Peyer's patch (tissue), 4 donors: ENCODE measurements around the gene CSN3. TPM values are rescaled to one million over a fixed set of nuclear protein-coding genes. Genes with fewer than 3 reads are reported as not detected.

Experiments used
- DNase-seq, 3 donors: peaks; one replicate each; pipeline ENCODE4 v3.0.0-alpha.2; 2017 to 2019
- H3K27ac ChIP-seq, 4 donors: fragments of 200-600 bp; sonication (generic); one replicate each; pipeline ENCODE4 v1.5.1; 2016 to 2019
- H3K27me3 ChIP-seq, 2 donors: fragments of 200-600 bp; sonication (generic); one replicate each; pipeline ENCODE4 v1.5.1; 2019
- H3K36me3 ChIP-seq, 3 donors: fragments of 200-600 bp; sonication (generic); one replicate each; pipeline ENCODE4 v1.5.1; 2016 to 2019
- H3K4me1 ChIP-seq, 4 donors: fragments of 200-600 bp; sonication (generic); one replicate each; pipeline ENCODE4 v1.5.1; 2016 to 2019
- H3K4me3 ChIP-seq, 4 donors: fragments of 200-600 bp; sonication (generic); 1 replicate in 3 of 4; 2 replicates in 1 of 4; pipeline ENCODE4 v1.5.1; 2016 to 2019; ENCODE audit warnings: mild to moderate bottlenecking in 1 of 4
- H3K9me3 ChIP-seq, 4 donors: fragments of 200-600 bp; sonication (generic); one replicate each; pipeline ENCODE4 v1.5.1; 2016 to 2019; ENCODE audit warnings: mild to moderate bottlenecking in 1 of 4
- CTCF ChIP-seq, 6 experiments: fragments of 450-650 bp in 4 of 6; fragments of 200-600 bp in 2 of 6; sonication (generic) in 1 of 6; IDR thresholded peaks; one replicate each; pipeline ENCODE4 v1.5.1; 2017 to 2019; ENCODE audit warnings: antibody characterized with exemption in 6 of 6, mild to moderate bottlenecking in 3 of 6, moderate library complexity in 1 of 6
- POLR2A ChIP-seq, 2 donors: fragments of 450-650 bp; IDR thresholded peaks; one replicate each; pipeline ENCODE4 v1.5.1; 2017; ENCODE audit warnings: antibody characterized with exemption in 2 of 2, mild to moderate bottlenecking in 2 of 2, moderate library complexity in 2 of 2
- total RNA-seq, 4 donors: library from RNA; depleted of rRNA; stranded (reverse); fragments of >200 nt; gene quantifications; one replicate each; pipeline ENCODE4 v1.1.0, GENCODE V29; 2016

The CSN3 gene
- total RNA-seq, 4 donors from 2014 or later, result not detected

- Histone ChIP-seq H3K4me1 (no peaks in the 10 kb centered on the region), H3K9me3 (no peaks in the 10 kb centered on the region), H3K4me3 (no peak overlapping the region), H3K36me3 (no peaks in the 10 kb centered on the region), H3K27me3 (no peaks in the 10 kb centered on the region), H3K27ac (no peak overlapping the region)
- TF ChIP-seq POLR2A (IDR thresholded peaks at IDR 0.05) (no peak), CTCF (IDR thresholded peaks at IDR 0.05) (no peak)
- no peak for DNase-seq
Observed at GRCh38 chr4:70251250-70251944, 9.0 kb downstream of the CSN3 start.

DNA sequence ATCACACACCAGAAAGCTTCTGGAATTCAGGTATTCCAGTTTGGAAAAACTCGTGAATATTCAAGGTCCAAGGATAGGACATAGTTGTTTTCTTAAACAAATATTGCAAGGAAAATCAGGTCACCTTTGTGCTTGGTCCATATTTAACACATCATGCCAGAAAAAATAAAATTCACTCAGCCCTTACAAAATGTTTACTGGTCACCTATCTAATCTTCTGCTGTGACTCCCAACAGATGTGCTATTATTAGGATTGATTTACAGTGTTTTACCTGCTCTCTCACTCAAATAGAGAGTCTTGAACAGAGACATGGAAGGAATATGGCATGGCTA is 9.5 kb downstream of the CSN3 start:
- Histone ChIP-seq H3K4me3 (no peak overlapping the region), H3K27me3 (no peaks in the 10 kb centered on the region), H3K4me1 (no peaks in the 10 kb centered on the region), H3K27ac (no peak overlapping the region), H3K9me3 (no peaks in the 10 kb centered on the region), H3K36me3 (no peaks in the 10 kb centered on the region)
- no peak for DNase-seq
- TF ChIP-seq POLR2A (IDR thresholded peaks at IDR 0.05), result no peak
- TF ChIP-seq CTCF (IDR thresholded peaks at IDR 0.05), result no peak

GRCh38 chr4:70269674-70270073 is 27.3 kb downstream of the CSN3 start:
- Histone ChIP-seq H3K4me3 (no peak overlapping the region), H3K27ac (no peak overlapping the region)
- DNase-seq, result no peak

DNA sequence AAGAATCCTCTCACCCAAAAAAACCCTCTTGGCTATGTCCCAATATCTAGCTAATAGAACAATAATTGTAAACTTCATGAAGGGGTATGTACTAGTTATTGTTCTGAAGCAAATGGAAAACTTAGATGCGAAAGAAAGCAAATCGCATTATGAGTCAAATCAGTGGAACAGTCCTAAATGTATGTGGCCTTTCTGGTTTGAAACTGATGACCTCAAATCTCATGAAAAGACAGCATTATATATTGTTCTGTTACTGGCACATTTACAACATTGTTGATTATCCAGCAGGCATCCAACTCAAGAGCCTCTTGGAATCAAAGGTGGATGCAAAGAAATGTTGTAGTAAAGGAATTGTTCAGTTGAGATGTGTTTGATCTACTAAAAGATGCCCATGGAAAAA is 34.7 kb downstream of the CSN3 start:
- no peak for TF ChIP-seq CTCF (IDR thresholded peaks at IDR 0.05)
- no peak for TF ChIP-seq POLR2A (IDR thresholded peaks at IDR 0.05)

More at GRCh38 chr4:70269674-70270073, 27.3 kb downstream of the CSN3 start:
- no peaks in the 10 kb centered on the region for H3K9me3 ChIP-seq
- TF ChIP-seq POLR2A (IDR thresholded peaks at IDR 0.05) (no peak), CTCF (IDR thresholded peaks at IDR 0.05) (peak in 1 of 6 experiments; percentile 7)
- no peaks in the 10 kb centered on the region for H3K4me1 ChIP-seq
- no peaks in the 10 kb centered on the region for H3K27me3 ChIP-seq
- no peaks in the 10 kb centered on the region for H3K36me3 ChIP-seq

DNA sequence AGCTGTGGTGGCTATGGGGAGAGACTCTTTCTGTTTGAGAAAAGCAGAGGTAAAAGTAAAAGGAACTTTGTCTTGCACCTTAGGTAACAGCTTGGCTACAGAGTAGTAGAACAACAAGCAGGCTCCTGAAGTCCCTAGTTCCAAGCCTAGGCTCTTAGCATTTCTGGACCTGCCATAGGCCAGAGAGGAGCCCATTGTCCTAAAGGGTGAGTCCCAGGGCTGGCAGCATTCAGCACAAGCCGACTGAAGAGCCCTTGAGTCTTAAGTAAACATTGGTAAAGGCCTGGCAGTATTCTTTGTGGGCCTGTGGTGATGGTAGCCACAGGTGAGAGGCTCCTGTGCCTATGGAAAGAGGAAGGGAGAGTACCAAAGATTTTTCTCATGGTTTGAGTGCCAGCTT is 38.2 kb downstream of the CSN3 start:
- Histone ChIP-seq H3K27ac (no peak overlapping the region), H3K36me3 (no peaks in the 10 kb centered on the region), H3K4me1 (no peaks in the 10 kb centered on the region), H3K4me3 (no peak overlapping the region), H3K9me3 (no peaks in the 10 kb centered on the region), H3K27me3 (no peaks in the 10 kb centered on the region)
- DNase-seq, result no peak
- TF ChIP-seq POLR2A (IDR thresholded peaks at IDR 0.05) (no peak), CTCF (IDR thresholded peaks at IDR 0.05) (no peak)

More for the DNA sequence above, 34.7 kb downstream of the CSN3 start:
- Histone ChIP-seq H3K4me3 (no peak overlapping the region), H3K27me3 (no peaks in the 10 kb centered on the region), H3K27ac (no peak overlapping the region), H3K36me3 (no peaks in the 10 kb centered on the region), H3K4me1 (no peaks in the 10 kb centered on the region), H3K9me3 (no peaks in the 10 kb centered on the region)
- DNase-seq, result no peak

GRCh38 chr4:70288651-70289050 is 46.3 kb downstream of the CSN3 start:
- Histone ChIP-seq H3K9me3 (no peaks in the 10 kb centered on the region), H3K4me1 (no peaks in the 10 kb centered on the region), H3K36me3 (no peaks in the 10 kb centered on the region), H3K27ac (no peak overlapping the region), H3K27me3 (no peaks in the 10 kb centered on the region), H3K4me3 (no peak overlapping the region)
- no peak for DNase-seq
- TF ChIP-seq POLR2A (IDR thresholded peaks at IDR 0.05) (no peak), CTCF (IDR thresholded peaks at IDR 0.05) (no peak)
